ENCODE results near the gene SIVA1. TPM values are rescaled to one million over a fixed set of nuclear protein-coding genes. Genes with fewer than 3 reads are reported as not detected.

Gene SIVA1
- total and polyA plus RNA-seq, 2 of the 8 experiments (the other 6 are each of a cell fraction or from before 2014, with no cell fraction given) = 123 to 589 TPM

- H3K56ac ChIP-seq (replicated peaks; ENCODE audit: insufficient read length, low read depth, low read length) = no peak overlapping the region
- H3K9ac ChIP-seq (replicated peaks in 1 of 4; ENCODE audit: extremely low read depth in 1 of 4, low read depth in 3 of 4, low read length in 3 of 4) = no peak overlapping the region
- H2BK120ac ChIP-seq (replicated peaks; ENCODE audit: low read depth, low read length) = no peak overlapping the region
- H3K4ac ChIP-seq (replicated peaks; ENCODE audit: insufficient read length, low read depth, low read length) = no peak overlapping the region
- DNase-seq (ENCODE audit: low read depth in 1 of 2, low spot score in 2 of 2) = no peak
- no peak overlapping the region for H3K4me2 ChIP-seq (ENCODE audit: insufficient read depth in 1 of 2, low read depth in 2 of 2, low read length in 2 of 2)
- ChIA-PET CTCF (ENCODE audit: partially characterized antibody) (interaction anchor here (1.0 to 1.2 kb wide), 5 partner anchors 8 to 133 kb away, joined by 3 to 4 read pairs (median 3); no protein-coding TSS in a partner anchor), POLR2A (ENCODE audit: partially characterized antibody) (interaction anchor here (1.2 to 1.4 kb wide), 3 partner anchors 9 to 12 kb away, joined by 3 to 5 read pairs (median 4); no protein-coding TSS in a partner anchor)
- H3K14ac ChIP-seq (ENCODE audit: insufficient read length) = no peak overlapping the region
- no peak for FAIRE-seq
- no peak overlapping the region for H2AK5ac ChIP-seq (ENCODE audit: low read depth, low read length)
- H4K20me1 ChIP-seq (replicated peaks in 1 of 2; ENCODE audit: control insufficient read depth in 1 of 2, insufficient read depth in 2 of 2, low read length in 2 of 2) = peaks cover 5 to 25% of the 10 kb centered on the region in 2 experiments
- H3K36me3 ChIP-seq (ENCODE audit: control insufficient read depth in 2 of 4, insufficient read depth in 4 of 4, low read length in 3 of 4) = peaks cover 0 to 27% (median 12%) of the 10 kb centered on the region in 4 experiments; a peak in 7 of 8 replicates
- no peaks in the 10 kb centered on the region for H3K27me3 ChIP-seq (replicated peaks in 1 of 4; ENCODE audit: control insufficient read depth in 3 of 4, extremely low read depth in 1 of 4, insufficient read depth in 3 of 4, low read length in 3 of 4)
- peaks cover 11 to 17% of the 10 kb centered on the region in 2 experiments; a peak in 2 of 4 replicates for H3K9me3 ChIP-seq (ENCODE audit: insufficient read depth in 2 of 2, low read depth in 1 of 2, low read length in 1 of 2)
- H2BK20ac ChIP-seq (ENCODE audit: low read length) = no peak overlapping the region
- no peaks in the 10 kb centered on the region for H3K23me2 ChIP-seq (ENCODE audit: low read depth, low read length)
- no peak overlapping the region for H4K91ac ChIP-seq (replicated peaks; ENCODE audit: insufficient read length, low read length)
- H3K18ac ChIP-seq (ENCODE audit: extremely low read depth, low read length) = no peak overlapping the region
- H3K4me3 ChIP-seq (ENCODE audit: extremely low read depth in 1 of 4, insufficient read depth in 2 of 4, low read depth in 3 of 4, low read length in 4 of 4) = no peak overlapping the region
- H3K23ac ChIP-seq (ENCODE audit: insufficient read length) = no peak overlapping the region
- no peak overlapping the region for H2AFZ ChIP-seq (ENCODE audit: low read length)
- TF ChIP-seq NRF1 (IDR thresholded peaks at IDR 0.05; ENCODE audit: low read depth, low read length) (no peak), TBP (IDR thresholded peaks at IDR 0.05; ENCODE audit: low read depth, low read length) (no peak), TAF7 (optimal IDR thresholded peaks at IDR 0.05; ENCODE audit: borderline replicate concordance, low read depth, low read length) (no peak)
- no peak overlapping the region for H4K5ac ChIP-seq (ENCODE audit: insufficient read length, low read depth, low read length)
- H3K27ac ChIP-seq (ENCODE audit: low read depth, low read length) = no peak overlapping the region
- no peak overlapping the region for H2BK12ac ChIP-seq (ENCODE audit: low read depth, low read length)
- H3K4me1 ChIP-seq (replicated peaks in 1 of 4; ENCODE audit: control insufficient read depth in 3 of 4, insufficient read depth in 4 of 4, low read length in 3 of 4) = no peaks in the 10 kb centered on the region
- no peak overlapping the region; the same call in 1 of the 2 replicates for H4K8ac ChIP-seq (ENCODE audit: extremely low read depth, insufficient read depth, low read length)
- H2BK5ac ChIP-seq (ENCODE audit: low read depth, low read length) = no peak overlapping the region
- no peaks in the 10 kb centered on the region for H3K79me2 ChIP-seq (ENCODE audit: control insufficient read depth in 1 of 2, insufficient read depth in 2 of 2, low read length in 2 of 2)
- H3K79me1 ChIP-seq (ENCODE audit: low read depth, low read length) = no peaks in the 10 kb centered on the region
- 94% methylated on average over 13 of the region's 13 CpGs; no CpG with 5 or more reads in 1 of the 2 experiments for WGBS, 2 experiments (ENCODE audit: extremely low coverage in 1 of 2, insufficient coverage in 1 of 2, insufficient read length in 1 of 2, insufficient replicate concordance in 2 of 2, low coverage in 1 of 2, low lambda C conversion rate in 2 of 2, missing lambda C conversion rate in 1 of 2)
- H2BK15ac ChIP-seq (ENCODE audit: low read length) = no peak overlapping the region
Observed at GRCh38 chr14:104775073-104775489, 22.1 kb downstream of the SIVA1 start.
